ENCODE measurements around the gene IRX6.

Gene IRX6

DNA sequence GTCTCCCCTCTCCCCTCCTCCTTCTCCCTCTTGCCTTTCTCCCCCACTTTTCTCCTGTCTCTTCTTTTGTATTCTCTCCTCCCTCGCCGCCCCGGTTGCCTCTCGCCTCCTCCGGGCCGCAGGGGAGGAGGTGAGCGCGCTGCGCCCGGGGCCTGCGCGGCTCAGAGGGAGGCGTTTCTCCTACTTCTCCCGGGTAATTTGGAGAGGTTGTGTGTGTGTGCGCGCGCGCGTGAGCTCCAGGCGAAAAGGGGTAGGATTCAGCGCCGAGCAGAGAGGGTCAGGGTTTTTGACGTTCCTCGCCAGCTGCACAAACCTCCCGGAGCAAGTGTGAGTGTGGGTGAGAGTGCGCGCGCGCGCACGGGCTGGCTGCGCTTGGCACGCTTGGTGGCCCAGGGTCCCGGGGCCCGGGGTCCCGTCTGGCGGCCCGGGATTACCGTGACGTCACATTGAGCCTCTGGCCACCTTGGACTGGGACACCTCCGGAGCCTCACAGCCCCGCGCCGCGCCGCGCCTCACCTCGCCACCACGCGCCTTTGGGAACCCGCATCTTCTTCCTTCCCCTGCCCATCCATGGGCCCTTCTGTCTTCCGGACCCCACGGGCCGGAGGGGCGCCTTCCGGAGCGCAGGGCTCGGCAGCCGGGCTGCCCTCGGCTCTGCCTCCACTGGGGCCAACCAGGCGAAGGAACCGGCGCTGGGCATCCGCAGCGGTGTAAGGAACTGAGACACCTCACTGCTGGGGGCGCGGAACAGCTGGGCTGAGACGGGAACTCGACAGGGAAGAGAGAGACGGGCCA, 479 bp downstream of the IRX6 start:
- DNase-seq (ENCODE audit: low spot score), result no peak

DNA sequence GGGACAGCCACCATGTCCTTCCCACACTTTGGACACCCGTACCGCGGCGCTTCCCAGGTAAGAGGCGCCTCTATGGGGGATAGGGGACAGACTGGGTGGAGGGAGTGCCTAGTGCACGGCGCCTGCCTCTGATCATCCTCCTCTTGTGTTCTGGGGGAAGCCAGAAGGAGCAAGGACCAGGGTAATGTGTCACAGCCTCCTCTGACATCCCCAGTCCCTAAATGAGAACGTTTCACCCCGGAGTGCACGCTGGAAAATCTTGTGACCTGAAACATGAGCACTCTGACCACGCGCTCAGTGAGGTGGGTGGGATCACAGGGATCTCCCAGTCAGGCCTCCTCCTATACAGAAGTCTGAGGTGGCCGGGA, 1.1 kb downstream of the IRX6 start:
- no peak for DNase-seq (ENCODE audit: low spot score)

DNA sequence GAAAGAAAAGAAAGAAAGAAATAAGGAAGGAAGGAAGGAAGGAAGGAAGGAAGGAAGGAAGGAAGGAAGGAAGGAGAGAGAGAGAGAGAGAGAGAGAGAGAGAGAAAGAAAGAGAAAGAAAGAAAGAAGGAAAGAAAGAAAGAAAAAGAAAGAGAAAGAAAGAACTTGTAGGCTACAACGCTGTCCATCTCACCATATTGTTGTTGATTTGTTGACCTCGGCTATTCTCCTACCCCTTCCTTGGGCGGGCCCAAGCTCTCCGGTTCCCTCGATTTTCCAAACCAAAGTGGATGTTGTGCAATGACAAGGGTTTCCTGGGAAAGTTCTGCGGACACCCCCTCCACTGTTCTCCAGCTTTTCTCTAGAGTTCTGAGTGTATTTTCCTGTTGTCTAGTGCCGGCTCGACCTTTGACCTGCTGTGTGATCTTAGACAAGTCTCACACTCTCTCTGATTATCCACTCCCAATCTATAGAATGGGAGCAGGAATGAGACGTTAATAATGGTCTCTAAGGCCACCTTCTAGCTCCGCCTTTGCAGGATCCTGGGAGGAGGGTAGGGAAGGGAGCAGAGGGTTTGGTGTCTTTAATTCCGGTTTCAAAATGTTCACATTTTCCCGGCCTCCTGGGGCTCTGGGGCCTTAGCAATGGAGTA, 1.6 kb downstream of the IRX6 start:
- DNase-seq (ENCODE audit: low spot score), result no peak

DNA sequence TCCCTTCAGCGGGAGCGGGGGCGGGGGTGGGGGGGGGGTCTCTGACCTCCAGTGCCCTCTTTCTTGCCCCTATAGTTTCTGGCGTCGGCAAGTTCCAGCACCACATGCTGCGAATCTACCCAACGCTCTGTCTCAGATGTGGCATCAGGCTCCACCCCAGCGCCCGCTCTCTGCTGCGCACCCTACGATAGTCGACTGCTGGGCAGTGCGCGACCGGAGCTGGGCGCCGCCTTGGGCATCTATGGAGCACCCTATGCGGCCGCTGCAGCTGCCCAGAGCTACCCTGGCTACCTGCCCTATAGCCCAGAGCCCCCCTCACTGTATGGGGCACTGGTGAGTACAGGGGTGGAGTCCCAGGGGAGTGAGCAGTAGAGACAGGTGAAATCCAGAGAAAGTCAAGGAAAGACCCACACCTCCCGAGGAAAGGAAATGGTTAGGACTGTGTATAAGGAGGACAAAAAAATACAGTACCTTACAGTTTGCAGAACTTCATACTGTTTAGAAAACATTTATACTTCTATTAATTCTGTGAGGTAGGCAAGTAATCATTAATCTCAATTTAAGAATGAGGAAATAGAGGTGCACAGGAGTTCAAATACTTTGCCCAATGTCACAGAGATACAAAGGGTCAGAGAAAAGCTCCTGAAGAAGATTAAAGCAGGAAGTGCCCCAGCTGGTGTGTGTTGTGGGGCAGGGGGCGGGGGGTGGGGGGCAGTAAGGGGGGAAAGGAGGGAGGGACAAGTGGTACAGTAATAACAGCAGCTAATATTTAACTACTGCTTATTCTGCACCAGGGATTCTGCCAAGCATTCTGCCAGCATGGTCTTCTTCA, 2.5 kb downstream of the IRX6 start:
- DNase-seq (ENCODE audit: low spot score), result no peak

DNA sequence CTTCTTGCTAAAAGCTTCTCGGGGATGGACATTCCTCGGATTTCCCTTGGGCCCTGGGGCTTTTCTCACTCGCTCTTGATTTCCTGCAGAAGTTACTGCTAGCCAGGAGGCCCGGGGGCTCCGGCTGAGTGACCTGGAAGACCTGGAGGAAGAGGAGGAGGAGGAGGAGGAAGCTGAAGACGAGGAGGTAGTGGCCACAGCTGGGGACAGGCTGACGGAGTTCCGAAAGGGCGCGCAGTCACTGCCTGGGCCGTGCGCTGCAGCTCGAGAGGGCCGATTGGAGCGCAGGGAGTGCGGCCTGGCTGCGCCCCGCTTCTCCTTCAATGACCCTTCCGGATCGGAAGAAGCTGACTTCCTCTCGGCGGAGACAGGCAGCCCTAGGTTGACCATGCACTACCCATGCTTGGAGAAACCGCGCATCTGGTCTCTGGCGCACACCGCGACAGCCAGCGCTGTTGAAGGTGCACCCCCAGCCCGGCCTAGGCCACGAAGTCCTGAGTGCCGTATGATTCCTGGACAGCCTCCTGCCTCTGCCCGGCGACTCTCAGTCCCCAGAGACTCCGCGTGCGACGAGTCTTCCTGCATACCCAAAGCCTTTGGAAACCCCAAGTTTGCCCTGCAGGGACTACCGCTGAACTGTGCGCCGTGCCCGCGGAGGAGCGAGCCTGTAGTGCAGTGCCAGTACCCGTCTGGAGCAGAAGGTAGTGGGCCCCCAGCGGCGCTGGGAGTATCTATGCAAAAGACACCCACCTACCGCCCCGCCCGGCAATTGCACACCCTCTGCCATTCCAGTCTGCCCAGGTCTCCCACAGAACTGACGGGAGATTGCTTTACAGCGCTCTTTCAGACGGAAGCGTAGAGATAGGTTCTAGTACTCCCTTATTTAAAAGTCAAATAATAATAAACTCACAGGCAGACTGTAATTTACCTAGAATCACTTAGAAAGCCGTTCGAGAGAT, 4.9 kb downstream of the IRX6 start:
- no peak for DNase-seq (ENCODE audit: low spot score)

DNA sequence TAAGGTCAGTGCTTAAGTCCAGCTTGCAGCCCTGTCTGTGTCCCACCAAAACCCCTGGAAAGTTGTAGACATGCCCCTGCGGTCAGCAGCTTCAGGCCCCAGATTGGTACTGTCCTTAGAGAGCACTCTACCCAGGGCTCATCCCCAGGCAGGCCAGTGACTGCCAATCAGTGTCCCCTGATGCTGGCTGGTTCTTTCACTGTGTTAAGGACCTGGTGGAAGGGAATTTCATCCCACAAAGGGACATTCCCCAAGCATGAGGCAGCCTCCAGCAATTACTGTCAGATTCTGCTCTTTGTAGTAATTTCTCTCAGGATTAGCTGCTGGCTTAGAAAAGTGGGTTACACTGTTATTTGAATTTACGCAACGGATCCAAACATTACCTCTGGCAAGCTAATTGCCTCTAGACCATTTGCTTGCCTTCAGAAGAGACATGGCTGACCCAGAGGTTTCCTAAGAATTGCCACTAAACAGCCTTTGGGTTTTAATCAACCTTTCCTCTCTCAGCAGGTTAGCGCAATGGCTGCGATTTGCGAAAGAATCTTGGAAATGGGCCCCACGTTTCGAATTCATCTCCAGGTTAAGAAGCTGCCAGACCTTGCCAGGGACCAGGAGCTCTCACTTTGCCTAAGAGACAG, 5.9 kb downstream of the IRX6 start:
- no peak for DNase-seq (ENCODE audit: low spot score)

DNA sequence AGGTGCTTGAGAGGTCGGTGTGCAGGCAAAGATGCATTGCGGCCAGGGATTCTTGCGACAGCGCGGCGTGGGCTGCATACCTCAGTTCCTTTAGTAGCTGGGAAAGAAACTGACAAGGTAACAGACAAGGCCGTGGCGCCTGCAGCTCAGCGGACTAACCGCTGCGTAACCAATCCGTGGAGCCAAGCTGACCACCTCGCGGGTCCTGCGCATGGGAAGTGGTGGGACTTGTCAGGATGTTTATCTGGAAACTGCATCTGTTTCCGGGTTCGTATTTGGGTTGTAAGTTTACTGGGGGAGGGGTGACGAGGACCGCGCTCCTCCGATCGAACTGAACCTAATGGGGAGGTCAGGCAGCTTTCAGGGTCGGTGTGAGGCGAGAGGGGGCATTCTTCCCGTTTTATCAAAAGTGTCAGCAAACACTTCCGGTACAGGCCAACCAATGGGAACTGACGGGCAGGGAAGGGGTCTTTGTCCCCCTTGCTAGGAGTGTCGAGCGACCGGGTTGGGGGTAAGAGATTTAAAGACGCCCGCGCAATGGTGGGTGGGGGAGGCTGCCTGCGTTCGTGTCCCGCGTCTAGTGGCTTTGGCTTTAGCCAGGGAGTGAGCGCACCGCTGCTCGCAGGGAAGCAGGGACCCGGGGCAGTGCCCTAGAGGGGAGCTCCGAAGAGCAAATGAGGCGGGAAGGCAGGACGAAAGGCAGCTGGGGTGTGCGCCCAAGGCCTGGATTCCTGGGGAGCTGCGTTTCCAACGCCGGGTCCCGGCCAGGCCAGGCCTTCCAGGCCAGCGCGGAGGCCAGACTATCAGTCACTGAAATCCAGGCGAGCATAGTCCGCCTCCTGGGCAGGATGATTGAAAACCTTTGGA, 7.0 kb downstream of the IRX6 start:
- DNase-seq (ENCODE audit: low spot score), result no peak

DNA sequence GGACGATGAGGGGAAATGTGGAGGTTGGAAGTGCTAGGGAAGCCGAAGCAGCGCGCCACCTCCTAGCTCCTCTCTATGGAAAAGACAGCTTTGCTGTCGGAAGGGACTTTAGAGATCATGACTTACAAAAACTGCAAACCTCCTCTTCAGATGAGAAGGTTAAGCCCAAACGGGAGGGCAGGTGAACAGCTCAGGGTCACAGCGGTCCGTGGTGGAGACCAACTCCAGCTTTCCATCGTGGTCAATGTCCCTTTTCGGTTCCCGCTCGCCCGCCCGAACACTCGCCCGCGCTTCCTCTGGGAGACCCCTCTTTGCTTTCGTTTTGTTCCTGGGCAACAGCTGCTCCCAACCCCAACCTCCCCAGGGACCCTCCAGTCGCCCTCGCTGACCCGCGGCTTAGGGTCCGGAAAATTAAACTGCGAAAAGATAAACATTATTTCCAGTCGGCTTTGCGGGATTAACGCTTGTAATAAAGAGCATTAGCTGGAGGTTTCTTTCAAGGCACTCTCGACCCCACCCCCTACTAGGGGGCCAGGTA, 7.7 kb downstream of the IRX6 start:
- no peak for DNase-seq (ENCODE audit: low spot score)

DNA sequence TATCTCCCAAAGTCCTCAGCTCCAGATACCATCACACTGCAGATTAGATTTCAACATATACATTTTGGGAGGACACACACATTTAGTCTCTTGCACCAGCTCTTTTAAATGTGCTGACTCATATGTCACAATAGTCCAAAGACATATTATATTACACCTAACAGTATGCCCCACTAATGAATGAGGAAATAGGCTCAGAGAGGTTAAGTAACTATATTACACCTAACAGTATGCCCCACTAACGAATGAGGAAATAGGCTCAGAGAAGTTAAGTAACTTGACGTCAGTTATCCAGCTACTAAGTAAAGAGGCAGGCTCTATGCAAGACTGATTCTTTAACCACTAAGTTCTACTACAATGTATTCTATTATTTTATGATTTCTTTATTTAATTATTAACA, 9.7 kb downstream of the IRX6 start:
- no peak for DNase-seq (ENCODE audit: low spot score)

DNA sequence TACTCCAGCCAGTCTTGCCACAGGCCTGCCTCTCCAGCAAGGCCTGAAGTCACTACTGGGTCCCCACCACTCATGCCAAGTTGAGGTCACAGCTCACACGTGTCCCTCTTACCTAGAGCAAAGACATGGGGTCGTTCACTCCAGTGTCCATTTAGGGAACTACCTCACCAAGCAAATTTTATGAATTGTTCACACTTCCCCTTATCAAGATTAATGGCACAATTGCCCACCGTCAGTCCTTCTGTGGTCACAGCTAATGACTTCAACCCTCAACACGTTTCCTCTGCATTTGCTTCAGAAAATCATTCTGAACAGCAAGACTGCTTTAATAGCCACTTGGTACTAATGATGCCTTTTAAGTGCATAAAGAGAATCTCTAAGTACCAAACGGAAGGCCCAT, 14.6 kb downstream of the IRX6 start:
- no peak for DNase-seq (ENCODE audit: low spot score)

DNA sequence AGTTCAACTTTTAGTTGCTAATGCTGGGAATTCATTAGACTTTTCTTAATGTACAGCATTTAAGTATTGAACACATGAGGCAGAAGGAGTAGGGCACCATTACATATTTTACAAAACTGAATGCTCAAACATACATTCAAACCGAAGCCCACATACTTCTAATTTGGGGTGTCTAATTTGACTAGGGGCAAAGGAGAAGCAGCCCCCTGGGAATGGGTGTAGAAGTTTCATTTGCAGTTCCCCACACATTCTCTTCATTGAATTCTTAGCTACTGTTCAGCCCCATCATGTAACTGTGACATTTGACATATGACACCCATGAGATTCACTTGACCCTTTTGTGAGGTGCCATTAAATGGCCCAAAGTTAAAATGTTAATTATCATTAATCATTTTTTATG, 16.4 kb downstream of the IRX6 start:
- no peak for DNase-seq (ENCODE audit: low spot score)

DNA sequence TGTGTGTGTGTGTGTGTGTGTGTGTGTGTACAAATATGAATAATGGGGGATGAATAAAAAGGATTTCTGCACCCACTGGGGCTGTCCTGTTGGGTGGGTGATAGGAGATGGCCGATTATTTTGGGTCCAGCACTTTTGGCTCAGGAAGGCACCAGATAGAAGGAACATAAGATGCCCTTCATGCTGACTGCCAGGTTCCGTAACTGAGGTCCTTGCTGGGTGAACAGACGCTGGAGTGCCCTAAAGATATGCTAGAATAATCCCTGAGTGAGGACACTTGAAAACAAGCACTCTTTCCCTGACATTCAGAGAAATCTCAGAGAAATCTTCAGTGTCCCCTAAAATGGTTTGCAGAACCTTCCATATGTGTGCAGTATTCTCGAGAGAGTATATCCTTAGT, 17.7 kb downstream of the IRX6 start:
- DNase-seq (ENCODE audit: low spot score), result no peak

DNA sequence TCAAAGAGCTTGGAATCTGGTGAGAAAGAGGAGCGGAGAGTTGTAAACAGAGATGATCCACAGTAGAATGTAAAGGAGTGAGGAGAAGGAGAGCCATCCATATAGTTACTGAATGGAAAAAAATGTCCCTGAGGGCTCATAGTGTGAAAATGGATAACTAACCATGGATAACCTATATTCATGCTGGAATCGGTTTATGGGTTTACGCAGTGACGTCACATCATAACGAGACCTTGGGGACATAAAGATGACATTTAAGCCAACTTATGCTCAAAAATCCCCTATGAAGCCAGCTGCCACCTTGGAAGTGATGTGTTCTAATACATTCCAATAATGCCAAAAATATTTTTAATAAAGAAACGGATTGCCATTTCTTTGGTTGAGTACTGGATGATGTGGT, 22.5 kb downstream of the IRX6 start:
- DNase-seq (ENCODE audit: low spot score), result no peak

DNA sequence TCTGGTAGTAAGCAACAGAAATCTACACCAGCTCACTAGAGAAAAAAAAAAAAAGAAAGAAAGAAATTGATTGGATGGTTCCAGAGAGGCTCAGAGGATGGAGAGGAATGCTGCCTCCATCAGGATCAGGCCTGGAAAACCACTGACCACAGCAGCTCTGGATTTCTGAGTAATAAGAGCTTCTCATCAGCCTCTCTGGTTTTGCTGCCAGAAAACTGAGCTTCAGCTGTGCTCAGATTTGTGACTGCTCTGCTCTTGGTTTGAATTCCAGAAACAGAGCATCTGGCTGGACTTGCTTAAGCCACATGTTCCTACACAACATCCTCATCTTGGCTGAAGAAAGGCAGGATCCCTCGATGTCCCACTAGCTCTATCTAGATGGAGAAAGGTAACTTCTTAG, 25.9 kb downstream of the IRX6 start:
- DNase-seq (ENCODE audit: low spot score), result no peak

DNA sequence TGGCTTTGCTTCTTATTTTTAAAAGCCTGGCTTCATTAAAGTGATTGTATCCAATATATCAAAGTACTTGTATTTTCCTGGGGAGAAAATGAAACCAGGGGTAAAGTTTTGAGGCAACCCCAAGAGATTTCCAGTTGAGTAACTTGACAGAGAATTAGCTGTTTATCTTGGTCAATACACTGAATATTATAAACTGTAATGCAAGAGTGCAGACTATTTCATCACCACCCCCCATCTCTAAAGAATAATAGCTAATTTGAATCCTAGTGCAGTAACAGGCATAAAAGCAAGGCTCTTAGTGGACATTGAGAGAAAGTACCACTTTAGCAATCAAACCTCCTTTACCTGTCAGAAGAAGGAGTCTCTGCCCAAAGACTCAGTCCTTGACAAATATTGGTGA, 27.0 kb downstream of the IRX6 start:
- no peak for DNase-seq (ENCODE audit: low spot score)

DNA sequence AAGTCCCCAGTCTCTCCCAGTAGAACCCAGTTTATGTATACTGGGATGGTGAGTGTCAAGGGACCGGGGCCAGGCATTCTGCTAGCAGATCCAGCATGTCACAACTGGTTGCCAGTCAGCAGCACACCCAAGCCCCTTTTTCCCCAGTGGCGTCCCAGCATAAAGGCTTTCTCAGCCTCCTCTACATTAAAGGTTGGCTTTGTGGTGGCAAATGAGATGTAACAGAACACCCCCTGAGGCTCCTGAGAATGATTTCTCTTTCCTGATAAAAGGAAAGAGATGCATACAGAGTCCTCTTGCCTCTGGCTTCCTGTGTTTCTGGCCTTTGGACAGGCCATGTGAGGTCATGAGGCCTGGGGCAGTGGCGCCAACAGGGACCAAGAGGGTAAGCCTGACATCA, 27.9 kb downstream of the IRX6 start:
- DNase-seq (ENCODE audit: low spot score), result no peak

DNA sequence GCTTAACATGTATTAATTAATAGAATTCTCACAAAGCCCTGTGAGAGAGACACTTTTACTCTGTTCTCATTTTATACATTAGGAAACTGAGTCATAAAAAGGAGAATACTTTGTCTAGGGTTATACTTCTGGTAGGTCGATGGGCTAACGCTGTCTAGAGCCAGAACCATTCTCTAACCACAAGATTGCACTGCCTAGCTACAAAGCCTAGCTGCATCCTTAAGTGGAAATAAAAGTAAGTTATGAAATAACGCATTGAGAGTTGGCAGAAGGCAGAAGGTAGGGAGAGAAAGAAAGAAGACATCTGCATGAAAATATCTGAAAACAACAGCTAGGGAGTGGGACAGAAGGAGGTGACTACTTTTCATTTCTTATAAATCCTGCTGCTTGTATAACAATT, 33.2 kb downstream of the IRX6 start:
- DNase-seq (ENCODE audit: low spot score), result no peak

DNA sequence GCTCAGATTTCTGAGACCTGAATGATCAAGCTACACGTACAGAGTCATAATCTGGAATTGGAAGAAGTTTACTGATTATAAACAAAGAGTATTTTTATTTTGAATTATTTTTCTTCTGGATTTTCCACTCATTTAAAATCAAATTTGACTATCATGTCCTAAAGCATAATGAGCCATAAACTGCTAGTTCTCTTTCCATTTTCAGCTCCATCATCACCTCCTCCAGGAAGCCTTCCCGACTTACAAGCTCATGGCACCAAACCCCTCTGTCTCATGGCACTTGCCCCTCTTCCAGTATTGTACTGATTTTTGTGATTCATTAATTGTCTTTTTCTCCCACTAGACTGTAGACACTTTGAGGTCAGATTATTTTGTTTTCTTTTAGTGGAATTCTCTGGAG, 35.9 kb downstream of the IRX6 start:
- no peak for DNase-seq (ENCODE audit: low spot score)

DNA sequence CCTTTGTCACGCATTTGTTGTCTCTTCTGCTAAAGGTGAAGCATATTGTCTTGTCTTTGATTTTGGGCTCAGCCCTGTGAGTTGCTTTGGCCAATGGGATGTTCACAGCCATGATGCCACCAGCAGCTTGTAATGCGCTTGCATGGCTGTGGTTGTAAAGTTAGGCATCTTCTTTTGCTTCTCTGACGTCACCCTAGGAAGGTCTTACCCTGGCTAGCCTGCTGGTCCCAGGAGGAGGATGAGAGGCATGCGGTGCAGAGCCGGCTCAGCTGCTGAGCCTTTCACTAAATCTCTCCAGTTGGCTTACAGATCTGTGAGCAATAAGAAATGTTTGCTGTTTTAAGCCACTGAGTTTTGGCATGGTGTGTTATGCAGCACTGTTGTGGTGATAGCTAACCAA, 40.8 kb downstream of the IRX6 start:
- no peak for DNase-seq (ENCODE audit: low spot score)

DNA sequence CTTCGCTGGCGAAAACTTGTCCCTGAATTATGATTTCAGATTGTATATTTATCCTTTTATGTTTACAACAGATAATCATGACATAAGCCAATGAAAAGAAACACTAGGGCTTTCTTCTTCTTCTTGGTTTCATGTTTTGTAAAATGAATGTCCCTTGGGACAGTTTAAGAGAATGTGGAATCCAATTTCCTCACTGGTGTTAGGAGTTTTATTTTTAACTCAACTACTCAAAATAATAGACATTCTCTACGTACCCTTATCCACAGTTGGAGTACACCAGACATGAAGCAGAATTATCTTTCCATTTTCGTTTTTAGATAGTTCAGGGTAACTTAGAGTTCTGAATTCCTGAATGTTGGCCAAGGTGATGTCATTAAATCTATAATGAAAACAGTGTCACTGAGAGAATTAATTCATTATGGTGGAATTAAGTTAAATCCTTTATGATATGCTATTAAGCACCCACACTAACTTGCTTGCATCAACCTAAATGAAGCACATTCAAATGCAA, 43.4 kb downstream of the IRX6 start:
- no peak for DNase-seq (ENCODE audit: low spot score)
